HCT116 (cell line): ENCODE results near the gene ADAM19. TPM values are rescaled to one million over a fixed set of nuclear protein-coding genes. Genes with fewer than 3 reads are reported as not detected.

Experiments
- ATAC-seq: fragments of 200-7000 bp; cut with Tn5 transposase; 2 replicates; pipeline ENCODE4 v1.9.1; 2020; ENCODE audit warnings: mild to moderate bottlenecking, moderate library complexity
- BruUV-seq: library from RNA; stranded (reverse); fragments of 400-500 nt; replicated peaks from 2 replicates; lab custom pipeline; 2021; lab: Mats Ljungman, UMichigan
- CTCF ChIA-PET: fragments of 300-600 bp; sonication (Branson Sonifier 250); formaldehyde crosslinking; loops from one replicate; lab custom pipeline; 2021; ENCODE audit warnings: antibody characterized with exemption; lab: Charles Lee
- POLR2A ChIA-PET: fragments of 300-600, 350-600 bp; sonication (Branson Sonifier 250); formaldehyde crosslinking; loops from one replicate; lab custom pipeline; 2021; ENCODE audit warnings: antibody characterized with exemption; lab: Charles Lee
- RAD21 ChIA-PET, 2 experiments: fragments of 300-600 bp; sonication (Branson Sonifier 250); formaldehyde crosslinking; loops; one replicate each; lab custom pipeline; 2023; ENCODE audit warnings: low total read pairs in 2 of 2; ENCODE audit not compliant: uncharacterized antibody in 2 of 2, unreplicated experiment in 2 of 2, low non-redundant PET in 1 of 2; lab: Charles Lee
- DNase-seq: peaks from one replicate; pipeline ENCODE4 v3.0.0-alpha.2; 2010; ENCODE audit warnings: low read depth, low spot score
- H2AFZ ChIP-seq: fragments of 200-600 bp; shearing (Covaris generic), sonication (generic); 2 replicates; pipeline ENCODE4 v1.6.1; 2017; ENCODE audit warnings: low read depth, mixed run types, mixed read lengths, antibody characterized with exemption, low read length; ENCODE audit not compliant: poor library complexity, severe bottlenecking
- H3K27ac ChIP-seq: 2 replicates; pipeline ENCODE4 v1.5.1; 2012; ENCODE audit warnings: low read depth, low read length
- H3K27me3 ChIP-seq: fragments of 200-600 bp; sonication (generic); 2 replicates; pipeline ENCODE4 v1.6.1; 2016; ENCODE audit warnings: mixed run types, low read length, mixed read lengths; ENCODE audit not compliant: insufficient read depth
- H3K36me3 ChIP-seq, 2 experiments: fragments of 200-500 bp in 1 of 2; fragments of 200-600 bp in 1 of 2; sonication (Bioruptor generic) in 1 of 2; sonication (generic) in 1 of 2; 2 replicates each; pipeline versions ENCODE4 v1.5.1 to v1.6.1; 2014 to 2016; ENCODE audit warnings: low read length in 2 of 2, inconsistent platforms in 1 of 2, mixed read lengths in 1 of 2, mixed run types in 1 of 2; ENCODE audit not compliant: insufficient read depth in 2 of 2, control insufficient read depth in 1 of 2
- H3K4me1 ChIP-seq, 2 experiments: fragments of 200-600 bp in 1 of 2; sonication (generic) in 1 of 2; 2 replicates each; pipeline versions ENCODE4 v1.5.1 to v1.6.1; 2012 to 2017; ENCODE audit warnings: low read length in 2 of 2, inconsistent platforms in 1 of 2, mild to moderate bottlenecking in 1 of 2, mixed read lengths in 1 of 2, mixed run types in 1 of 2, moderate library complexity in 1 of 2; ENCODE audit not compliant: insufficient read depth in 2 of 2, control insufficient read depth in 1 of 2
- H3K4me2 ChIP-seq: fragments of 200-600 bp; sonication (generic); 2 replicates; pipeline ENCODE4 v1.6.1; 2017; ENCODE audit warnings: mixed run types, low read length, mixed read lengths
- H3K4me3 ChIP-seq, 2 experiments: fragments of 200-600 bp in 1 of 2; sonication (generic) in 1 of 2; replicated peaks in 1 of 2; 2 replicates each; pipeline ENCODE4 v1.5.1; 2011 to 2016; ENCODE audit warnings: low read length in 2 of 2, control low read depth in 1 of 2, low read depth in 1 of 2, mild to moderate bottlenecking in 1 of 2, mixed read lengths in 1 of 2, mixed run types in 1 of 2
- H3K79me2 ChIP-seq: fragments of 200-600 bp; sonication (generic); 2 replicates; pipeline ENCODE4 v1.6.1; 2017; ENCODE audit warnings: mild to moderate bottlenecking, mixed run types, low read length, moderate library complexity, mixed read lengths; ENCODE audit not compliant: insufficient read depth
- H3K9ac ChIP-seq: fragments of 200-600 bp; sonication (generic); 2 replicates; pipeline ENCODE4 v1.6.1; 2016; ENCODE audit warnings: low read length, mixed read lengths
- H3K9me2 ChIP-seq: fragments of 200-600 bp; sonication (generic), shearing (Covaris generic); 2 replicates; pipeline ENCODE4 v1.6.1; 2017; ENCODE audit warnings: mixed run types, mild to moderate bottlenecking, moderate library complexity; ENCODE audit not compliant: insufficient read depth
- H3K9me3 ChIP-seq, 2 experiments: fragments of 200-500 bp in 1 of 2; fragments of 200-600 bp in 1 of 2; sonication (Bioruptor generic) in 1 of 2; sonication (generic) in 1 of 2; 2 replicates each; pipeline ENCODE4 v1.6.1; 2014 to 2017; ENCODE audit warnings: low read length in 2 of 2, mixed read lengths in 2 of 2, inconsistent platforms in 1 of 2, low read depth in 1 of 2, mild to moderate bottlenecking in 1 of 2, mixed run types in 1 of 2, moderate library complexity in 1 of 2; ENCODE audit not compliant: control insufficient read depth in 1 of 2, insufficient read depth in 1 of 2
- H4K20me1 ChIP-seq: fragments of 200-600 bp; sonication (generic), shearing (Covaris generic); 2 replicates; pipeline ENCODE4 v1.6.1; 2017; ENCODE audit warnings: mixed run types, mild to moderate bottlenecking, moderate library complexity; ENCODE audit not compliant: insufficient read depth
- ATF3 ChIP-seq: IDR thresholded peaks from 2 replicates; pipeline ENCODE4 v1.6.1; 2012
- CEBPB ChIP-seq: IDR thresholded peaks from 2 replicates; pipeline ENCODE4 v1.6.1; 2012; ENCODE audit warnings: low read depth
- EGR1 ChIP-seq: IDR thresholded peaks from 2 replicates; pipeline ENCODE4 v1.6.1; 2012; ENCODE audit warnings: low read depth
- EZH2 ChIP-seq: fragments of 200-600 bp; sonication (generic); IDR thresholded peaks from 2 replicates; pipeline ENCODE4 v1.6.1; 2017; ENCODE audit warnings: antibody characterized with exemption, mixed run types
- FOSL1 ChIP-seq: IDR thresholded peaks from 2 replicates; pipeline ENCODE4 v1.6.1; 2012; ENCODE audit warnings: low read depth
- JUND ChIP-seq: IDR thresholded peaks from 2 replicates; pipeline ENCODE4 v1.6.1; 2012
- SP1 ChIP-seq: IDR thresholded peaks from 2 replicates; pipeline ENCODE4 v1.6.1; 2012; ENCODE audit warnings: low read depth
- YY1 ChIP-seq: IDR thresholded peaks from 2 replicates; pipeline ENCODE4 v1.6.1; 2011; ENCODE audit warnings: low read length, low read depth, moderate library complexity, mild to moderate bottlenecking; ENCODE audit not compliant: insufficient replicate concordance; ENCODE audit errors: extremely low read depth
- ZFX ChIP-seq: fragments of 450-650 bp; IDR thresholded peaks from 2 replicates; pipeline ENCODE4 v1.6.1; 2017
- intact Hi-C: fragments of 100-400 bp; cut with micrococcal nuclease; formaldehyde crosslinking; loops from 2 replicates; pipeline ENCODE4 v1.10.0; 2022
- total RNA-seq: library from RNA; stranded (reverse); gene quantifications from one replicate; pipeline ENCODE4 v1.2.1, GENCODE V29; 2021; ENCODE audit not compliant: unreplicated experiment
- TF ChIP-seq, protein P1 (sequence below): IDR thresholded peaks from 2 replicates; pipeline ENCODE4 v1.6.1; 2012

The ADAM19 gene
- total RNA-seq, 1 experiment from 2014 or later: 77.3 TPM

GRCh38 chr5:157558041-157558595, 17.5 kb downstream of the ADAM19 start:
- peak overlapping the region; percentile 33; the same call in 1 of the 2 replicates for H3K27ac ChIP-seq
- TF ChIP-seq FOSL1: peak; percentile 52
- no peak for TF ChIP-seq EZH2
- TF ChIP-seq CEBPB: peak; percentile 24; the same call in 1 of the 2 replicates
- no peak for TF ChIP-seq ATF3
- no peak for TF ChIP-seq ZFX
- TF ChIP-seq EGR1: no peak
- TF ChIP-seq JUND: peak; percentile 59; the same call in 1 of the 2 replicates
- no peak for TF ChIP-seq YY1
- TF ChIP-seq, protein P1, sequence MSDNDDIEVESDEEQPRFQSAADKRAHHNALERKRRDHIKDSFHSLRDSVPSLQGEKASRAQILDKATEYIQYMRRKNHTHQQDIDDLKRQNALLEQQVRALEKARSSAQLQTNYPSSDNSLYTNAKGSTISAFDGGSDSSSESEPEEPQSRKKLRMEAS: no peak; the same call in 1 of the 2 replicates
- peak; percentile 37 for TF ChIP-seq SP1
- TF ChIP-seq, all 23 proteins: peak for 4
- ATAC-seq (peak; percentile 70), DNase-seq (no peak)
- ChIA-PET CTCF (no interaction called here), POLR2A (no interaction called here), RAD21 (no interaction called here)
- H3K9ac ChIP-seq: peak overlapping the region; percentile 20; the same call in 1 of the 2 replicates
- no peaks in the 10 kb centered on the region for H3K9me2 ChIP-seq
- H3K4me3 ChIP-seq: no peak overlapping the region; a peak in 1 of 4 replicates
- peaks cover 2 to 16% of the 10 kb centered on the region in 2 experiments; a peak in 2 of 4 replicates for H3K36me3 ChIP-seq
- no peaks in the 10 kb centered on the region for H4K20me1 ChIP-seq
- no peak overlapping the region for H2AFZ ChIP-seq
- no peaks in the 10 kb centered on the region for H3K27me3 ChIP-seq
- no peaks in the 10 kb centered on the region for H3K9me3 ChIP-seq
- H3K79me2 ChIP-seq: peaks cover 75% of the 10 kb centered on the region
- intact Hi-C loops: no loop called here
- peak overlapping the region; percentile 54 for H3K4me2 ChIP-seq
- H3K4me1 ChIP-seq: peaks cover 16 to 70% of the 10 kb centered on the region in 2 experiments
- BruUV-seq: no TSS peak
